HCT116 (cell line): ENCODE data around the gene RIOX2. TPM values are rescaled to one million over a fixed set of nuclear protein-coding genes. Genes with fewer than 3 reads are reported as not detected.

Source experiments
- ATAC-seq: fragments of 200-7000 bp; cut with Tn5 transposase; 2 replicates; pipeline ENCODE4 v1.9.1; 2020; ENCODE audit warnings: mild to moderate bottlenecking, moderate library complexity
- BruUV-seq: library from RNA; stranded (reverse); fragments of 400-500 nt; replicated peaks from 2 replicates; lab custom pipeline; 2021; lab: Mats Ljungman, UMichigan
- CTCF ChIA-PET: fragments of 300-600 bp; sonication (Branson Sonifier 250); formaldehyde crosslinking; loops from one replicate; lab custom pipeline; 2021; ENCODE audit warnings: antibody characterized with exemption; lab: Charles Lee
- POLR2A ChIA-PET: fragments of 300-600, 350-600 bp; sonication (Branson Sonifier 250); formaldehyde crosslinking; loops from one replicate; lab custom pipeline; 2021; ENCODE audit warnings: antibody characterized with exemption; lab: Charles Lee
- RAD21 ChIA-PET, 2 experiments: fragments of 300-600 bp; sonication (Branson Sonifier 250); formaldehyde crosslinking; loops; one replicate each; lab custom pipeline; 2023; ENCODE audit warnings: low total read pairs in 2 of 2; ENCODE audit not compliant: uncharacterized antibody in 2 of 2, unreplicated experiment in 2 of 2, low non-redundant PET in 1 of 2; lab: Charles Lee
- DNase-seq: peaks from one replicate; pipeline ENCODE4 v3.0.0-alpha.2; 2010; ENCODE audit warnings: low read depth, low spot score
- H2AFZ ChIP-seq: fragments of 200-600 bp; shearing (Covaris generic), sonication (generic); 2 replicates; pipeline ENCODE4 v1.6.1; 2017; ENCODE audit warnings: low read depth, mixed run types, mixed read lengths, antibody characterized with exemption, low read length; ENCODE audit not compliant: poor library complexity, severe bottlenecking
- H3K27ac ChIP-seq: 2 replicates; pipeline ENCODE4 v1.5.1; 2012; ENCODE audit warnings: low read depth, low read length
- H3K27me3 ChIP-seq: fragments of 200-600 bp; sonication (generic); 2 replicates; pipeline ENCODE4 v1.6.1; 2016; ENCODE audit warnings: mixed run types, low read length, mixed read lengths; ENCODE audit not compliant: insufficient read depth
- H3K36me3 ChIP-seq, 2 experiments: fragments of 200-500 bp in 1 of 2; fragments of 200-600 bp in 1 of 2; sonication (Bioruptor generic) in 1 of 2; sonication (generic) in 1 of 2; 2 replicates each; pipeline versions ENCODE4 v1.5.1 to v1.6.1; 2014 to 2016; ENCODE audit warnings: low read length in 2 of 2, inconsistent platforms in 1 of 2, mixed read lengths in 1 of 2, mixed run types in 1 of 2; ENCODE audit not compliant: insufficient read depth in 2 of 2, control insufficient read depth in 1 of 2
- H3K4me1 ChIP-seq, 2 experiments: fragments of 200-600 bp in 1 of 2; sonication (generic) in 1 of 2; 2 replicates each; pipeline versions ENCODE4 v1.5.1 to v1.6.1; 2012 to 2017; ENCODE audit warnings: low read length in 2 of 2, inconsistent platforms in 1 of 2, mild to moderate bottlenecking in 1 of 2, mixed read lengths in 1 of 2, mixed run types in 1 of 2, moderate library complexity in 1 of 2; ENCODE audit not compliant: insufficient read depth in 2 of 2, control insufficient read depth in 1 of 2
- H3K4me2 ChIP-seq: fragments of 200-600 bp; sonication (generic); 2 replicates; pipeline ENCODE4 v1.6.1; 2017; ENCODE audit warnings: mixed run types, low read length, mixed read lengths
- H3K4me3 ChIP-seq, 2 experiments: fragments of 200-600 bp in 1 of 2; sonication (generic) in 1 of 2; replicated peaks in 1 of 2; 2 replicates each; pipeline ENCODE4 v1.5.1; 2011 to 2016; ENCODE audit warnings: low read length in 2 of 2, control low read depth in 1 of 2, low read depth in 1 of 2, mild to moderate bottlenecking in 1 of 2, mixed read lengths in 1 of 2, mixed run types in 1 of 2
- H3K79me2 ChIP-seq: fragments of 200-600 bp; sonication (generic); 2 replicates; pipeline ENCODE4 v1.6.1; 2017; ENCODE audit warnings: mild to moderate bottlenecking, mixed run types, low read length, moderate library complexity, mixed read lengths; ENCODE audit not compliant: insufficient read depth
- H3K9ac ChIP-seq: fragments of 200-600 bp; sonication (generic); 2 replicates; pipeline ENCODE4 v1.6.1; 2016; ENCODE audit warnings: low read length, mixed read lengths
- H3K9me2 ChIP-seq: fragments of 200-600 bp; sonication (generic), shearing (Covaris generic); 2 replicates; pipeline ENCODE4 v1.6.1; 2017; ENCODE audit warnings: mixed run types, mild to moderate bottlenecking, moderate library complexity; ENCODE audit not compliant: insufficient read depth
- H3K9me3 ChIP-seq, 2 experiments: fragments of 200-500 bp in 1 of 2; fragments of 200-600 bp in 1 of 2; sonication (Bioruptor generic) in 1 of 2; sonication (generic) in 1 of 2; 2 replicates each; pipeline ENCODE4 v1.6.1; 2014 to 2017; ENCODE audit warnings: low read length in 2 of 2, mixed read lengths in 2 of 2, inconsistent platforms in 1 of 2, low read depth in 1 of 2, mild to moderate bottlenecking in 1 of 2, mixed run types in 1 of 2, moderate library complexity in 1 of 2; ENCODE audit not compliant: control insufficient read depth in 1 of 2, insufficient read depth in 1 of 2
- H4K20me1 ChIP-seq: fragments of 200-600 bp; sonication (generic), shearing (Covaris generic); 2 replicates; pipeline ENCODE4 v1.6.1; 2017; ENCODE audit warnings: mixed run types, mild to moderate bottlenecking, moderate library complexity; ENCODE audit not compliant: insufficient read depth
- CBX3 ChIP-seq: IDR thresholded peaks from 2 replicates; pipeline ENCODE4 v1.6.1; 2012; ENCODE audit warnings: low read depth
- EGR1 ChIP-seq: IDR thresholded peaks from 2 replicates; pipeline ENCODE4 v1.6.1; 2012; ENCODE audit warnings: low read depth
- EZH2 ChIP-seq: fragments of 200-600 bp; sonication (generic); IDR thresholded peaks from 2 replicates; pipeline ENCODE4 v1.6.1; 2017; ENCODE audit warnings: antibody characterized with exemption, mixed run types
- EZH2phosphoT487 ChIP-seq: fragments of 200-600 bp; IDR thresholded peaks from 2 replicates; pipeline ENCODE4 v1.6.1; 2018; ENCODE audit warnings: antibody characterized with exemption, borderline replicate concordance
- FOSL1 ChIP-seq: IDR thresholded peaks from 2 replicates; pipeline ENCODE4 v1.6.1; 2012; ENCODE audit warnings: low read depth
- POLR2A ChIP-seq: IDR thresholded peaks from 2 replicates; pipeline ENCODE4 v1.7.0; 2011; ENCODE audit warnings: borderline replicate concordance; ENCODE audit not compliant: insufficient read depth, insufficient read length; ENCODE audit errors: extremely low read depth
- POLR2AphosphoS5 ChIP-seq: IDR thresholded peaks from 2 replicates; pipeline ENCODE4 v1.6.1; 2011; ENCODE audit warnings: mild to moderate bottlenecking, low read depth, low read length, moderate library complexity
- RAD21 ChIP-seq: IDR thresholded peaks from 2 replicates; pipeline ENCODE4 v1.6.1; 2012; ENCODE audit warnings: low read depth, mild to moderate bottlenecking
- SIN3A ChIP-seq: IDR thresholded peaks from 2 replicates; pipeline ENCODE4 v1.6.1; 2012; ENCODE audit warnings: low read depth
- SP1 ChIP-seq: IDR thresholded peaks from 2 replicates; pipeline ENCODE4 v1.6.1; 2012; ENCODE audit warnings: low read depth
- SRF ChIP-seq: IDR thresholded peaks from 2 replicates; pipeline ENCODE4 v1.6.1; 2012; ENCODE audit warnings: low read depth
- TCF7L2 ChIP-seq: IDR thresholded peaks from 2 replicates; pipeline ENCODE4 v1.7.0; 2011; ENCODE audit warnings: borderline replicate concordance, inconsistent platforms; ENCODE audit not compliant: insufficient read depth, insufficient read length; ENCODE audit errors: extremely low read depth
- YY1 ChIP-seq: IDR thresholded peaks from 2 replicates; pipeline ENCODE4 v1.6.1; 2011; ENCODE audit warnings: low read length, low read depth, moderate library complexity, mild to moderate bottlenecking; ENCODE audit not compliant: insufficient replicate concordance; ENCODE audit errors: extremely low read depth
- ZNF274 ChIP-seq: fragments of 200-500 bp; sonication (Bioruptor generic); IDR thresholded peaks from 2 replicates; pipeline ENCODE4 v1.6.1; 2014; ENCODE audit warnings: mild to moderate bottlenecking, low read depth, low read length, inconsistent platforms
- intact Hi-C: fragments of 100-400 bp; cut with micrococcal nuclease; formaldehyde crosslinking; loops from 2 replicates; pipeline ENCODE4 v1.10.0; 2022
- total RNA-seq: library from RNA; stranded (reverse); gene quantifications from one replicate; pipeline ENCODE4 v1.2.1, GENCODE V29; 2021; ENCODE audit not compliant: unreplicated experiment
- TF ChIP-seq, protein P1 (sequence below): IDR thresholded peaks from 2 replicates; pipeline ENCODE4 v1.6.1; 2012; ENCODE audit warnings: low read depth
- TF ChIP-seq, protein P2 (sequence below): IDR thresholded peaks from 2 replicates; pipeline ENCODE4 v1.6.1; 2012
- TF ChIP-seq, protein P3 (sequence below), 3 experiments: fragments of 200-600 bp in 1 of 3; sonication (generic) in 1 of 3; IDR thresholded peaks in 2 of 3; conservative IDR thresholded peaks in 1 of 3; 2 replicates each; pipeline ENCODE4 v1.5.1; 2012 to 2017; ENCODE audit warnings: low read depth in 2 of 3, low read length in 2 of 3, antibody characterized with exemption in 1 of 3, borderline replicate concordance in 1 of 3, control low read depth in 1 of 3, mild to moderate bottlenecking in 1 of 3, mixed read lengths in 1 of 3, mixed run types in 1 of 3, moderate library complexity in 1 of 3; ENCODE audit not compliant: insufficient read depth in 1 of 3
- TF ChIP-seq, protein P4 (sequence below): IDR thresholded peaks from 2 replicates; pipeline ENCODE4 v1.6.1; 2012
- TF ChIP-seq, protein P5 (sequence below): IDR thresholded peaks from 2 replicates; pipeline ENCODE4 v1.6.1; 2011; ENCODE audit warnings: mild to moderate bottlenecking, low read length, moderate library complexity; ENCODE audit not compliant: insufficient replicate concordance; ENCODE audit errors: extremely low read depth

Gene RIOX2
- total RNA-seq, 1 experiment from 2014 or later: 39.1 TPM

DNA sequence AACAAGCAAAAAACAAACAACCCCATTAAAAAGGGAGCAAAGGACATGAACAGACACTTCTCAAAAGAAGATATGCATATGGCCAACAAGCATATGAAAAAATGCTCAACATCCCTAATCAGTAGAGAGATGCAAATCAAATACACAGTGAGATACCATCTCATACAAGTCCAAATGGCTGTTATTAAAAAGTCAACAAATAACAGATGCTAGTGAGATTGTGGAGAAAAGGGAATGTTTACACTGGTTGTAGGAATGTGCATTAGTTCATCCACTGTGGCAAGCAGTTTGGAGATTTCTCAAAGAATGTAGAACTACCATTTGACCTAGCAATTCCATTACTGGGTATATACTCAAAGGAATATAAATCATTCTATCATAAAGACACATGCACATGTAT lies 44.5 kb downstream of the RIOX2 start:
- no peaks in the 10 kb centered on the region for H3K36me3 ChIP-seq
- RAD21 ChIA-PET: no interaction called here

More for the DNA sequence above, 44.5 kb downstream of the RIOX2 start:
- no peaks in the 10 kb centered on the region for H4K20me1 ChIP-seq
- TF ChIP-seq, protein P1, sequence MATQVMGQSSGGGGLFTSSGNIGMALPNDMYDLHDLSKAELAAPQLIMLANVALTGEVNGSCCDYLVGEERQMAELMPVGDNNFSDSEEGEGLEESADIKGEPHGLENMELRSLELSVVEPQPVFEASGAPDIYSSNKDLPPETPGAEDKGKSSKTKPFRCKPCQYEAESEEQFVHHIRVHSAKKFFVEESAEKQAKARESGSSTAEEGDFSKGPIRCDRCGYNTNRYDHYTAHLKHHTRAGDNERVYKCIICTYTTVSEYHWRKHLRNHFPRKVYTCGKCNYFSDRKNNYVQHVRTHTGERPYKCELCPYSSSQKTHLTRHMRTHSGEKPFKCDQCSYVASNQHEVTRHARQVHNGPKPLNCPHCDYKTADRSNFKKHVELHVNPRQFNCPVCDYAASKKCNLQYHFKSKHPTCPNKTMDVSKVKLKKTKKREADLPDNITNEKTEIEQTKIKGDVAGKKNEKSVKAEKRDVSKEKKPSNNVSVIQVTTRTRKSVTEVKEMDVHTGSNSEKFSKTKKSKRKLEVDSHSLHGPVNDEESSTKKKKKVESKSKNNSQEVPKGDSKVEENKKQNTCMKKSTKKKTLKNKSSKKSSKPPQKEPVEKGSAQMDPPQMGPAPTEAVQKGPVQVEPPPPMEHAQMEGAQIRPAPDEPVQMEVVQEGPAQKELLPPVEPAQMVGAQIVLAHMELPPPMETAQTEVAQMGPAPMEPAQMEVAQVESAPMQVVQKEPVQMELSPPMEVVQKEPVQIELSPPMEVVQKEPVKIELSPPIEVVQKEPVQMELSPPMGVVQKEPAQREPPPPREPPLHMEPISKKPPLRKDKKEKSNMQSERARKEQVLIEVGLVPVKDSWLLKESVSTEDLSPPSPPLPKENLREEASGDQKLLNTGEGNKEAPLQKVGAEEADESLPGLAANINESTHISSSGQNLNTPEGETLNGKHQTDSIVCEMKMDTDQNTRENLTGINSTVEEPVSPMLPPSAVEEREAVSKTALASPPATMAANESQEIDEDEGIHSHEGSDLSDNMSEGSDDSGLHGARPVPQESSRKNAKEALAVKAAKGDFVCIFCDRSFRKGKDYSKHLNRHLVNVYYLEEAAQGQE: no peak
- TF ChIP-seq SP1 (no peak), ZNF274 (no peak), EZH2 (no peak), SRF (no peak), TCF7L2 (no peak), YY1 (no peak), SIN3A (no peak), RAD21 (no peak), CBX3 (no peak), POLR2A (no peak), EGR1 (no peak), FOSL1 (no peak), EZH2phosphoT487 (no peak), POLR2AphosphoS5 (no peak)
- TF ChIP-seq, protein P2, sequence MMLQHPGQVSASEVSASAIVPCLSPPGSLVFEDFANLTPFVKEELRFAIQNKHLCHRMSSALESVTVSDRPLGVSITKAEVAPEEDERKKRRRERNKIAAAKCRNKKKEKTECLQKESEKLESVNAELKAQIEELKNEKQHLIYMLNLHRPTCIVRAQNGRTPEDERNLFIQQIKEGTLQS: no peak
- TF ChIP-seq, protein P3, sequence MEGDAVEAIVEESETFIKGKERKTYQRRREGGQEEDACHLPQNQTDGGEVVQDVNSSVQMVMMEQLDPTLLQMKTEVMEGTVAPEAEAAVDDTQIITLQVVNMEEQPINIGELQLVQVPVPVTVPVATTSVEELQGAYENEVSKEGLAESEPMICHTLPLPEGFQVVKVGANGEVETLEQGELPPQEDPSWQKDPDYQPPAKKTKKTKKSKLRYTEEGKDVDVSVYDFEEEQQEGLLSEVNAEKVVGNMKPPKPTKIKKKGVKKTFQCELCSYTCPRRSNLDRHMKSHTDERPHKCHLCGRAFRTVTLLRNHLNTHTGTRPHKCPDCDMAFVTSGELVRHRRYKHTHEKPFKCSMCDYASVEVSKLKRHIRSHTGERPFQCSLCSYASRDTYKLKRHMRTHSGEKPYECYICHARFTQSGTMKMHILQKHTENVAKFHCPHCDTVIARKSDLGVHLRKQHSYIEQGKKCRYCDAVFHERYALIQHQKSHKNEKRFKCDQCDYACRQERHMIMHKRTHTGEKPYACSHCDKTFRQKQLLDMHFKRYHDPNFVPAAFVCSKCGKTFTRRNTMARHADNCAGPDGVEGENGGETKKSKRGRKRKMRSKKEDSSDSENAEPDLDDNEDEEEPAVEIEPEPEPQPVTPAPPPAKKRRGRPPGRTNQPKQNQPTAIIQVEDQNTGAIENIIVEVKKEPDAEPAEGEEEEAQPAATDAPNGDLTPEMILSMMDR (IDR thresholded peaks at IDR 0.05 in 2 of 3, conservative IDR thresholded peaks at IDR 0.05 in 1 of 3; ENCODE audit: borderline replicate concordance in 1 of 3, insufficient read depth in 1 of 3, low read depth in 2 of 3, low read length in 2 of 3): no peak
- TF ChIP-seq, protein P4, sequence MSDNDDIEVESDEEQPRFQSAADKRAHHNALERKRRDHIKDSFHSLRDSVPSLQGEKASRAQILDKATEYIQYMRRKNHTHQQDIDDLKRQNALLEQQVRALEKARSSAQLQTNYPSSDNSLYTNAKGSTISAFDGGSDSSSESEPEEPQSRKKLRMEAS: no peak
- TF ChIP-seq, protein P5, sequence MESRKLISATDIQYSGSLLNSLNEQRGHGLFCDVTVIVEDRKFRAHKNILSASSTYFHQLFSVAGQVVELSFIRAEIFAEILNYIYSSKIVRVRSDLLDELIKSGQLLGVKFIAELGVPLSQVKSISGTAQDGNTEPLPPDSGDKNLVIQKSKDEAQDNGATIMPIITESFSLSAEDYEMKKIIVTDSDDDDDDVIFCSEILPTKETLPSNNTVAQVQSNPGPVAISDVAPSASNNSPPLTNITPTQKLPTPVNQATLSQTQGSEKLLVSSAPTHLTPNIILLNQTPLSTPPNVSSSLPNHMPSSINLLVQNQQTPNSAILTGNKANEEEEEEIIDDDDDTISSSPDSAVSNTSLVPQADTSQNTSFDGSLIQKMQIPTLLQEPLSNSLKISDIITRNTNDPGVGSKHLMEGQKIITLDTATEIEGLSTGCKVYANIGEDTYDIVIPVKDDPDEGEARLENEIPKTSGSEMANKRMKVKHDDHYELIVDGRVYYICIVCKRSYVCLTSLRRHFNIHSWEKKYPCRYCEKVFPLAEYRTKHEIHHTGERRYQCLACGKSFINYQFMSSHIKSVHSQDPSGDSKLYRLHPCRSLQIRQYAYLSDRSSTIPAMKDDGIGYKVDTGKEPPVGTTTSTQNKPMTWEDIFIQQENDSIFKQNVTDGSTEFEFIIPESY: no peak
- no peak overlapping the region for H3K9ac ChIP-seq
- CTCF ChIA-PET: no interaction called here
- ATAC-seq: no peak
- no peaks in the 10 kb centered on the region for H3K9me2 ChIP-seq
- no TSS peak for BruUV-seq
- H3K9me3 ChIP-seq: no peaks in the 10 kb centered on the region
- no peak overlapping the region for H3K27ac ChIP-seq
- no peak overlapping the region for H3K4me3 ChIP-seq
- no peak overlapping the region for H3K4me2 ChIP-seq
- POLR2A ChIA-PET: no interaction called here
- DNase-seq: no peak
- H3K27me3 ChIP-seq: no peaks in the 10 kb centered on the region
- intact Hi-C loops: no loop called here
- H3K4me1 ChIP-seq: no peaks in the 10 kb centered on the region
- no peaks in the 10 kb centered on the region for H3K79me2 ChIP-seq
- no peak overlapping the region for H2AFZ ChIP-seq
